Activated CD4-positive, alpha-beta T cell treated with anti-CD3 and anti-CD28 coated beads, Interleukin-10, Interleukin-2, amounts not matched to agents 100 ng/mL and 50 ng/mL, durations not matched to agents 16 hours and 8 hours (primary cell): Measurements from ENCODE around the gene BEX4.
A peak's percentile ranks its signal among the peaks of the same experiment; 100 is the strongest.
"Not testable (repeated sequence)": the region's sequence is repeated elsewhere in the genome, so short reads cannot be mapped to it uniquely, and the experiment has no call there.

ENCODE experiments used
- DNase-seq: peaks from one replicate; pipeline ENCODE4 v3.0.0-alpha.2; 2020

Gene BEX4, protein sequence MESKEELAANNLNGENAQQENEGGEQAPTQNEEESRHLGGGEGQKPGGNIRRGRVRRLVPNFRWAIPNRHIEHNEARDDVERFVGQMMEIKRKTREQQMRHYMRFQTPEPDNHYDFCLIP

DNA sequence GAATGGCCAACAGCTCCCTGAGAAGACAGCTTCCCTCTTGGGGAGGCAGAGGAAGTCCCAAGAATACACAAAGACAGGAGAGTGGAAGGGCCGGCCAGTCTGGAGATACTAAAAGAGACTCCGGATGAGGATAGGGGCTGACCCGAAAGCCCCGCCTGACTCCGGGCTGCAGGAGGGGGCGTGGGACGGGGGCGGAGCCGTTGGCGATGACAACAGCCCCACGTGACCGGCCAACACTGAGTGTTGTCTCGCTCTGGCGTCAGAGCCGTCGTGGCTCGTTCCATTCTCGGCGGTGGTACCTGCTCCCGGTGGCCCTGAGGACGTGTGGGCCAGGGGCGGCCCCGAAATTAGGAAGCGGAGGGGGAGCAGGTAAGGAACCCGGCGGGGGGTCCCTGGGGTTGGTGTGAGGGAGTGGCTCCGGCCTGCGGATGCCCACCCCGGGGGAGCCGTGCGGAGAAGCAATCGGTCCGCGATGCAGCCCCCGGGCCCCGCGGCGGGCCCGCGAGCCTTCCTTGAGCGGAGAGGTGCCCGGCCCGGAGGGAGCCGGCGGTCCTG is at the start of gene BEX4:
Gene BEX4, plus strand, starts transcription at position 239 of the 555 bp plus-strand sequence. CDS start 1,046 bp downstream, outside the sequence.
- DNase-seq = peak; percentile 77

DNA sequence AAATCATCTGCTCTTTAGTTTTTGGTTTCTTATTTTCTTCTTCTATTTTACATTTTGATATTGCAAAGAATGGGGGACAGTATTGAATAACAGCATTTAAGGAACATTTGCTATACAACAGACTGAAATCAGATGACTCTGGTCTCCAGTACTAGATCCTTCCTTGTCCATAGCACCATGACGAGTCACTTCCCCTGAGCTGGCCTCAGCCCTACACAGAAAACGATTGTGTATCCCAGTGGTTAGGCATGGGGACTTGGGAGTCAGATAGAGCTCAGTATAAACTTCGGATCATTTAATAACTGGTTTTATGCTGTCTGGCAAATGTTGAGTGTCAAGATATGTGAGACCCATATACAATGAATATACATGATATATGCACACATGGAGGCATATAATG is 44.7 kb upstream of the BEX4 start:
- no peak for DNase-seq

DNA sequence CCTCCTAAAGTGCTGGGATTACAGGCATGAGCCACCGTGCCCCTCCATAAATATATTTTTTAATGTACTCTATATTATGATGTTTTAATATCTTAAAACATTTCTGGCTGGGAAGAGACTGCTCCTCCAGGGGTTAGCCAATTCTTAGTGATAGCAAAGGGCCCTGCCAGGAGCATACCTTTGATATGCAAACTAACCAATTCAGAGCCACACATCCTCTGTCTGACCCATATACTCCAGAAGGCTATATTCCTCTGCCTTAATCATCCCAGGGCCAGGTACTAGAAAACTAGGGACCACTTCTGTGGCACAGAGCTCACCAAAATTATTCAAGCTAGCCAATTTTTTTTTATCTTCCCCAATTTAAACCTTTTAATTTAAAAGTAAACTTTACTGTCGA is 43.6 kb upstream of the BEX4 start:
- no peak for DNase-seq

DNA sequence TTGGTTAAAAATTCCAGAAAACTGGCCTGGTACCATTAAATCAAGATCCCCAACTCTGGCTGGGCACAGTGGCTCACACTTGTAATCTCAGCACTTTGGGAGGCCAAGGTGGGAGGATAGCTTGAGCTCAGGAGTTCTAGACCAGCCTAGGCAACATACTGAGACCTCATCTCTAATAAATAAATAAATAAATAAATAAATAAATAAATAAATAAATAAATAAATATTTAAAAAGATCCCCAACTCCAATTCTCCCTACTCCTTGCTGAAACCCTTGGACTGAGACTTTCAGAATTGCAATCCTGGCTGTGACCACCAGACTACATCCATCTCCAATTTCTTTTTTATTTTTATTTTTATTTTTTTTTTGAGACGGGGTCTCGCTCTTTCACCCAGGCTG is 39.7 kb upstream of the BEX4 start:
- DNase-seq = not testable (repeated sequence)

DNA sequence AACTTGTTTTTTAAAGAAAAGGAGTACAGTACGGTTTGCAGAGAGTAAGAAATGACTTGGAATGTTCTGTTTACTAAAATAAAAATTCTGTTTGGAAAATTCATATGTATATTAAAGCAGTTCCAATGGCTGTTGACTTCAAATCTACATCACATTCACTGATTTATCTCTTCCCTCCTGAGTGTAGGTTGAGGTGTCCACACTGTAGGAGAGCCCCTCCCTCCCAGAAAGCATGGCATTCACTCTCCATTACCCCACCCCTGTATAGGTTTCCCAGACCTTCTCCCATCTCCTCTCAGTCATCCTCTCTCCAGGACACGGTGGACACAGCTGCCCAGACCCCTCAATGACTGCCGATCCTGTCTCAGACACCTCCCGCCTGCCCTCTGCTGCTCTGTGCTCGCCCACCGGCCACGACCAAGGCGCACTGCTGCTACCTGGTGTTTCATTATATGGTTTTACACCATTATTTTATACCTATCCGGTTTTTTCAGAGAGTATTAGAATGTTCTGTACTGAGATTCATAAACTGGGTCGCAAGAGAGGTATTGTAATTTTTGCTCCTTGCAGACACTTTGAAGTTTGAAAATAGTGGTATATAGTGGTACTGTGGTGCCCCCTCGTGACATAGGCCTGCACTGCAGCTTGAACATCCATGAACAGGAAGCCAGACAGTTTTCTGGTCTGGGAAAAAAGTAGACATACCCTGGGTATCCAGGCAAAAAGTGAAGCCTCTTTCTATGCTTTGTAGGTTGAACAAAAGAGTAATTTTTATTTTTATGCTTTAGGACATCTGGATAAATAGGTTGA is 38.8 kb upstream of the BEX4 start:
- peak; percentile 58 for DNase-seq

DNA sequence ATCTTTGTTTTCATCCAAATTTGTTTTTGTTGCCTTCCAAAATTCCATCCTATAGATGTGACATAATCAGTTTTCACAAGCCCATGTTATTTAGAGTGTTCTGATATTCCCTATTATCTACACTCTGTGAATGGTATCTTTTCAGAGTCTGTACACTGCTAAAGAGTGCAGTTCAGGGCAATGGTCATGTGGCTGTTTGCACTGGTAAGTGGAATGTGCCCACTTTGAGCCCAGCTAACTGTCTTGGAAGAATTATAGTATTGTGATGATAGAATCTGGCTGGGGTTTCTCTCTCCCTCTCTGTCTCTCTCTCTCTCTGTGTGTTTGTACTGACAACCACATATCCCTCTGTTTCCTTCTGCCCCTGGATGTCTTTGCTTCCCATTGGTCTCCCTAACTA is 37.4 kb upstream of the BEX4 start:
- no peak for DNase-seq

DNA sequence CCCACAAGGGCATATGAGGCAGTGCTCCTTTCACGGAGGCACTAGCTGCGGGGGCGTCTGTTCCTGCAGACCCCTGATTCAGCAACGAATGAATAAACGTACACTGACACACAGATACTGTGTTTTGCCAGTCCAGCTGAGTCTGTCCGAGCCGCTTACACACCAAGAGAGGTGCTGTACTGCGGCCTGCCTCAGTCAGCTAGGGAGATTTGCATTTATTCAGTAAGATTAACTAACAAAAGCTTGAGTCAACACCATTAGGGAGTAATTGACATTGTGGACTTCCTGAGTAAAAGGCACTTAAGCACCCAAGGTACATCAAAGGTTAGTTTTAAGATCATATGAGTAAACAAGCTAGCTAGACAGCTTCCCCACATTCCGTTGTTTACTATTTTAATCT is 31.0 kb upstream of the BEX4 start:
- DNase-seq = no peak

DNA sequence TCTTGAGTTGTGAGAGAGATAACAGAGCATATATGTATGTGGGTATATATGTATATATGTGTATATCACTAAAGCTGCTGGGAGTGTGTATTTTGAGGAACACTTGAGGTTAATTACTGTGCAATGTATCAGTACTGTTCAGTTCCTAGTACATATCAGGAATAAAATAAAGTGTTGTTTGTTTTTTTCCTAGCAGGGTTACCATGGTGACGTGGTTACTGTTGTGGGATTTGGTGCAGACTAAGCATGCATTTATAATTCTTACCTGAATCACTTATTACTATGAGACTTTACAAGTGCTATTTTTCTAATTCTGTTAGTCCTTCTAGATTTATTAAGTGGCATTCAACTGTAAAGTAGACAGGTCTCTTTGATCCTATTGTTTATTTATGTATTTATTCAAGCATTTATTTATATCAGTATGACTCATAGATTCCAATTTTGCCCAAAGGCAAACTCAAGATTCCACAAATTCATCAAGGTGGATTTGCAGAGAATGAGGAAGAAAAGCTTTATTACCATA is 26.9 kb upstream of the BEX4 start:
- no peak for DNase-seq

DNA sequence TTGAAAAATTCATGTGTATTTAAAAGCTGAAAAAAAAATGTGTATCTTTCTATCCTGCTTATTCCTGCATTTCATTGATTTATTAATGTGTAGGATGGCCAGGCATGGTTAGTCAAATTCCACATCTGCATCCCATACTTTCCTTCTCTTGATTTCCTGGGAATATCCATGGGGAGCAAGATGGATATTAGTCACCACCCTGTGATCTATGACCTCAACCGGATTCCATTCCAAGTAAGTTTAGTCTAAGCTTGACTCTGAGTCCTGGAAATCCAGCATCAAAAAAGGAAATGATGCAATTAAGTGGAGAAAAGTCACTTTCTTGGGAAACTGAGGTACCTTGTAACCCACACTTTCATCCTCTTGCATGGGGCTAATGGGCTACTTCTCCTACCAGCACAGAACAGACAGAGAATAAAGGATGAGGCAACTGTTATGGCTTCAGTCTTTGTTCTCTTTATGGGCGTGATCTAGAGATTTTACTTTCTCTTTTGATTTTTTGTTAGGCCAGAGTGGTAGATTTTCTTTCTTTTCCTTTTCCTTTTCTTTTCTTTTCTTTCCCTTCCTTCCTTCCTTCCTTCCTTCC is 17.1 kb upstream of the BEX4 start:
- no peak for DNase-seq

DNA sequence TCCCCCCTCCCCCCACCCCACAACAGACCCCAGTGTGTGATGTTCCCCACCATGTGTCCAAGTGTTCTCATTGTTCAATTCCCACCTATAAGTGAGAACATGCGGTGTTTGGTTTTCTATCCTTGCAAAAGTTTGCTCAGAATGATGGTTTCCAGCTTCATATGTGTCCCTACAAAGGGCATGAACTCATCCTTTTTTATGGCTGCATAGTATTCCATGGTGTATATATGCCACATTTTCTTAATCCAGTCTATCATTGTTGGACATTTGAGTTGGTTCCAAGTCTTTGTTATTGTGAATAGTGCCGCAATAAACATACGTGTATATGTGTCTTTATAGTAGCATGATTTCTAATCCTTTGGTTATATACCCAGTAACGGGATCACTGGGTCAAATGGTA is 16.2 kb upstream of the BEX4 start:
- not testable (repeated sequence) for DNase-seq

DNA sequence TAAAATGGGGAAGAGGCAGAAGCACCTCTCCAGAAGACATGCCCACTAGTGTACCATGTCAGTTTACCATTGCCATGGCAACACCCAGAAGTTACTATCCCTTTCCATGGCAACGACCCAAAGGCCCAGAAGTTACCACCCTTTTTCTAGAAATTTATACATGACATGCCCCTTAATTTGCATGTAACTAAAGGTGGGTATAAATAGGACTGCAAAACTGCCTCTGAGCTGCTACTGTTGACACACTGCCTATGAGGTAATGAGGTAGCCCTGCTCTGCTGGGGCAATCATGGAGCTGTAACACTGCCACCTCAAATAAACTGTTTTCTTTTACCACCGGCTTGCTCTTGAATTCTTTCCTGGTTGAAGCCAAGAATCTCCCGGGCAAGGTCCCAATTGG is 13.9 kb upstream of the BEX4 start:
- DNase-seq = no peak

DNA sequence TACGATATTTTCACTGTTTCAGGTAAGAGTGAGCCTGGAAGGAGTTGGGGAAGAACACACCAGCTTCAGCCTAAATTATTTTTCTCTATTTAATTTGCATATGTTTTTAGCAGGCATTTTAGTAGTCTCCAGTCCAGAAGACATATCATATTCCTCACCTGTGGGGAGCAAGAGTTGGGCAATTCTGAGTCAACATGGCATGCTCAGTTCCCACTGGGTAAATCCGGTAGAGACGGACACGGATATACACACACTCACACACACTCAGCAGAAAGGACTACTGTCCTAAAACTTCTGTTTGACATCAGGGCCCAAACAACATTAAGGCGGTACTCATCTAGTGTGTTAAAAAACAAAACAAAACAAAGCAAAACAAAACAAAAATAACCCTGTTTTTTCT is 4.9 kb upstream of the BEX4 start:
- DNase-seq = no peak

DNA sequence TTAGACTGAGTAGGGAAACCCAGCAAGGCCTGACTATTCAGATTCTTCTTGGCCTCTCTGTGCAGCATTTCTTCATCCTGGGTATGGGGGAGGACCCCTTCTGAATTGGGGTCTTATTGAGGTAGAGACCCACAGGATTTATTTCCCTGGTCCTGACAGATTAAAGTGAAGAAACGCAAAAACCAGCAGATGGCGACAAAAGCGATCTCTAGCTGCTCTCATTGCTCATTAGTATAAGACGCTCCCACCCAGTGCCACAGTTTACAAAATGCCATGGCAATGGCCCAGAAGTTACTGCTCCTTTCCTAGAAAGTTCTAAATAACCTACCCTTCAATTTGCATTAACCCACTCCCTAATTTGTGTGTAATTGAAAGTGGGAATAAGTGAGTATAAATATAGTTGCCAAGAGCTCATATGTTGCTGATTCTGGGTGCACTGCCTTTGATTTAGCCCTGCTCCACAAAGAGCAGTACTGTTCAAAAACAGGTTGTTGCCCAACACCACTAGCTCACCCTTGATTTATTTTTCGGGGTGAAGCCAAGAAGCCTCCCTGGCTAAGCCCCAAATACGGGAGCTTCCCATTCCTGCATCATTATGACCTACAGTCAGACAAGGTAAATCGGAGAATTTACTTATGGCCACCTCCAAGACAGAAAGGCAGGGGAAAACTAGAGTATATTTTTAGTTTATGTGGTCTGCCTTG is 3.7 kb upstream of the BEX4 start:
- peak; percentile 50 for DNase-seq

DNA sequence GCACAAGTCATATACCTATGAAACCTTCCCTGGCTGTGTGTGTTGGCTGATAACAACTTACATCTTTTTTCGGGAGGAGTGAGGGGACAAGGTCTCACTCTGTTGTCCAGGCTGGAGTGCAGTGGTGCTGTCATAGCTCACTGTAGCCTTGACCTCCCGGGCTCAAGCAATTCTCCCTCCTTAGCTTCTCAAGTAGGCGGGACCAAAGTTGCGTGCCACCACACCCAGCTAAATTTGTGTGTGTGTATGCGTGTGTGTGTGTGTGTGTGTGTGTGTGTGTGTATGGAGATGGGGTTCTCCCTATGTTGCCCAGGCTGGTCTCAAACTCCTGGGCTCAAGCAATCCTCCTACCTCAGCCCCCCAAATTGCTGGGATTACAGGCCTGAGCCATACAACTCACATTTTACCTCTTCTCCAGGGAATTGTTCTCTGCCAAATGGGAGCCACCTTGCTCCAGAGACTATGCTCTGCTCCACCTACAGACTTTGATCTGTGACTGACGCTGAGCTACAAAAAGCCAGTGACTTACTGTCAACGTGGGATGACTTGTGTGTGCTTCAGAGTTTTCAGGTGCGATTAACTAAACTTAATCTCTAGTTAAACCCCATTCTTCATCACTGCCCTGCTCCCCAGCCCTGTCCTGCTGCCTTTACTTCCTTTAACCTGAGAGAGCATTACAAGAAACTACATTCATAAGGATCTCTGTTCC is 2.0 kb upstream of the BEX4 start:
- DNase-seq = no peak

DNA sequence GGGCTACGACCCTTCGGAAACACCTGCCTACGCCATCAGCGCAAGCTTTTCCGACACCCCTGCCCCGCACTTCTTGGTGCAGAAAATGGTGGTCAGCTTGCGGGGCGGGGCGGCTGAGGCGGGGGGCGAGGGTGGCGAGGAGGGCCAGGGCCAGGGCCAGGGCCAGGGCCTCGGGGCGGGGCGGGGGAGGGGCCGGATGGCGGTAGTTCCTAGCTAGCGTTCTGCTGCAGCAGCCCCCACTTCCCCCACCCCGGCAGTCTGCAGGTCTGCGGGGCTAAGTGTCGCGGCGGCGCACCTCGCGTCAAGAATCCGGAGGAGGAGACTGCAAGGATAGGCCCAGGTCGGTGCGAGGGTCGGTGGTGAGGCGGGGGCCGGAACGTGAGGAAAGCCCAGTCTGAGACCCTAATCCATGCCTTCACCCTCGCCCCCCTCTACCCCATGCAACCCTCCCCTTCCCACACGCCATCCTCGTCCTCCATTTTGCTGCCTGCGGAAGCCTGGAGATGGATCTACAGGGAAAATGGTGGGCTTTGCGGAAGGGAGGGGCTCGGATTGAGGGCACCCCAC is 600 bp downstream of the BEX4 start:
- DNase-seq = peak; percentile 6

DNA sequence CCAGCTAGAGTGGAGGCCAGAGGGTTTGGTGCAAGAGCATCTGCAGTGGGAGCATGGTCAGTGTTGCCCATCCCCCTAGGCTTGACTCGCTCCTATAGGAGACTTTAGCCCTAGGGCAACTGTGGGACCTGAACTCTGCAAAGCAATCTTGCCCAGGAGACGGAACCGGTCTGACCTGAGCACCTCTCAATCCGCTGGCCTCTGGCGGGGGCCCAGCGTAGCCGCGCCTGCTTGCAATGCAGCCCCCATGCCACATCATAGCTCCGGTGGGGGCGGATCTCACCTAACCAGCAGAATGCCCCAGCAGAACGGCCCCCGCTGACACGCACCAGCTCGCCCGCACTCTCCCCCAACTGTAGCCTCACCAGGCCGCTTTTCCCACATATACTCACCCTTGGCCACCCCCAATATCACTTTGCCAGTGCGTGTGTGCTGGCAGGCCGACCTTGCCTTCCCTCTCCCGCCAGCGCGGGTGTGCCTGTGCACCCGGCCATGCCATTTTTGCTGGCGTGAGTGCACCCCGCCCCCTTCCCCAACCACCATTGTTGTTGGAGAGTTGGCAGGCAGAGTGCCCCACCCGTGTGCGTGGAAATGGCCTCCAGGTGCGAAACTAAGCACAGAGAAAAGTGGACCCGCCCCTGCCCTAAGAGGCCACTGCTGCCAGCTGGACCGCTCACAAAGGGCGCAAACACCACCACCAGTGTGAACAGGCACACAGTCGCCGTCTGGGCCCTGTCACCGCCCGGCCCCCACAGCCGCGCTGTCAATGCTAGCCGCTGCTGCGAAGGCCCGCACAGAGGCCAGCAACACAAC is 5.8 kb downstream of the BEX4 start:
- DNase-seq = no peak

DNA sequence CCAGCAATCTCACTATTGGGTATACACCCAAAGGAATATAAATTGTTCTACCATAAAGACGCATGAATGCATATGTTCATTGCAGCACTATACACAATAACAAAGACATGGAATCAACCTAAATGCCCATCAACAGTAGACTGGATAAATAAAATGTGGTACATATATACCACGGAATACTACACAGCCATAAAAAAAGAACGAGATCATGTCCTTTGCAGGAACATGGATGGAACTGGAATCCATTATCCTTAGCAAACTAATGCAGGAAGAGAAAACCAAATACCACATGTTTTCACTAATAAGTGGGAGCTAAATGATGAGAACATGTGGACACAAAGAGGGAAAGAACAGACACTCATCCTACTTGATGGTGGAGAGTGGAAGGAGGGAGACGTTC is 11.0 kb downstream of the BEX4 start:
- DNase-seq = not testable (repeated sequence)

DNA sequence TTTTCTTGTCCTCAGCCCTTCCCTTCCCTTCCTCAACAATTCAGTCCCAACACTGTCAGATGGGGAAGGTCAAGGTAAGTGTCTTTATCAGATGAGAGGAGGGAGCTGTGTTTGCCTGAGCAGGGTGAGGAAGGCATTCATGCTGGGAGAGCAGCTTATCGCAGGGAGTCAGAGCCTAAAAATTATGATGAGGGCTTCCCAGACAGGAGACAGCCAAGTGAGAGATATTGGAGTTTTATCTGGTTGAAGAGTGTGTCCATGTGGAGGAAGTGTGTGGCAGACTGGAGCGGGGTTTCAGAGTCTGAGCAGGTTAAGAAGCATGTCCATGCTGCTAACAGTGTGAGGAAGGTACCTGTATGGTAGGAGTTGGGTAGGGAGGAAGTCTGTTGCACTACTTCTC is 18.4 kb downstream of the BEX4 start:
- DNase-seq = no peak

DNA sequence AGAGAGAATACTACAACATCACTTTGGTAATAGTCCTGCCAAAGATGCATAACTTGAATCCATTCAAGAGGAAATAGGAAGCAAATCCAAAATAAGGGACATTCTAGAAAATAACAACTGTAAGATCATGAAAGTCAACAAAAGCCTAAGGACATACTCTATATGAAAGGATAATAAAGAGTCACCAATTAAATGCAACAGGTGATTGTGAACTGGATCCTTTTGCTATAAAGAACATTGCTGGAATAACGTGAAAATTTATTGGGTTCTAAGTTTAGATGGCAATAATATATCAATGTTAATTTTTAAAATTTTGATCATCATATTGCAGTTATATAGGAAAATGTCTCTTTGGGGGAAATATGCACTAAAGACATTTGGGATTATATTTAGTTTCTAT is 20.0 kb downstream of the BEX4 start:
- DNase-seq = no peak

DNA sequence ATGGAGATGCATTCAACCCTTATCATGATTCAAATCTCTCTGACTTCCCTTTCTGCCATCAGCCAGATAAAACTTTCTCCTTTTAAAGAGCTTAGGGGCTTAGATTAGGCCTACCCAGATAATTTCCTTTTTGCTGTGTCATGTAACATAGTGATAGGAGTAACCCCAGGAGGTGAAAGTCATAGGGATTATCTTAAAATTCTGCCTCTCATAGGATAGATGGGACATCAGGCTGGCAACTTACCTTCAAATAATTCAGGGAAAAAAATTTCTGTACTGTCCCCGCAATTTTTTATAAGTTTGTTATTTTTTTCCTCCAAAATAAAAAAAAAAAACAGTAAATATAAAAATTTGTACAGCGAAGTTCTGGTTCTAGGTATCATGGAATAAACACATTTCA is 20.7 kb downstream of the BEX4 start:
- not testable (repeated sequence) for DNase-seq

DNA sequence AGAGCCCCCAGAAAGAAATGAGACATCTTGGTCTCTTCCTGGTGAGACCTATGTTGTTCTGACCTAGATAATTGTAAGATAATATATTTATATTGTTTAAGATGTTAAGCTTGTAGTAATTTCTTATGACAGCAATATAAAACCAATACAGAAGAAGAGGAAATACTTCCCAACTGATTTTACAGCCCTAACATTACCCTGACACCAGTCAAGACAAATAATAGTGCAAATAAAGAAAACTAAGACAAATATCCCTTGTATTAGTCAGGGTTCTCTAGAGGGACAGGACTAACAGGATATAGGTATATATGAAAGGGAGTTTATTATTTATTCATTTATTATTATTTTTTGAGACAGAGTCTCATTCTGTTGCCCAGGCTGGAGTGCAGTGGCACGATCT is 21.4 kb downstream of the BEX4 start:
- DNase-seq = no peak
